Keratinocyte (primary cell): ENCODE measurements around the gene ZNF358.

Experiments used
- EZH2 ChIP-seq: IDR thresholded peaks from one replicate; pipeline ENCODE4 v1.6.1; 2012; ENCODE audit warnings: inconsistent platforms, mild to moderate bottlenecking, low read length, moderate library complexity
- TF ChIP-seq, protein P1 (sequence below), 3 experiments: IDR thresholded peaks in 1 of 3; conservative IDR thresholded peaks in 1 of 3; optimal IDR thresholded peaks in 1 of 3; 2 replicates in 2 of 3; 3 replicates in 1 of 3; pipeline versions ENCODE3 to v1.5.1; 2011; ENCODE audit warnings: low read length in 3 of 3, mild to moderate bottlenecking in 3 of 3, moderate library complexity in 2 of 3, control low read depth in 1 of 3, inconsistent platforms in 1 of 3; ENCODE audit not compliant: insufficient read depth in 2 of 3; ENCODE audit errors: extremely low read depth in 1 of 3

DNA sequence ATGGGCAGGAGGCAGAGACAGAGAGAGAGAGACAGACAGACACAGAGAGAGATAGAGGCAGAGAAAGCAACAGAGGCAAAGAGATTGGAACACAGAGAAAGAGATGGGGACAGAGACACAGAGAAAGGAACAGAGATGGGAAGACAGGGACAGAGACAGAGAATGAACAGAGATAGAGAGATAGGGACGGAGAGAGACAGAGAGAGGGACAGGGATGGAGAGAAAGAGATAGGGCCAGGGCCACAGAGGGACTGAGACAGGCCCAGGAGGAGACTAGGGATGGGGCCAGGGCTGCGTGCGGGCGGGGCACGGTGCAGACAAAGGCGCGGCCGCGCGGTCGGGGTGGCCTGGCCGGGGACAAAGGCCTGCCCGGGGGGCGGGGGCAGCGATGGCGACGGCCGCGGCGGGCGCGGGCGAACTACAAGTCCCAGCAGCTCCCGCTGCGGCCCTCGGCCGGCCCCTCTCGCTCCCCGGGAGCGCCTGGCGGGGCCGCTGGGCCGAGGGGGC lies at the start of gene ZNF358:
- no peak for TF ChIP-seq EZH2
- TF ChIP-seq, protein P1, sequence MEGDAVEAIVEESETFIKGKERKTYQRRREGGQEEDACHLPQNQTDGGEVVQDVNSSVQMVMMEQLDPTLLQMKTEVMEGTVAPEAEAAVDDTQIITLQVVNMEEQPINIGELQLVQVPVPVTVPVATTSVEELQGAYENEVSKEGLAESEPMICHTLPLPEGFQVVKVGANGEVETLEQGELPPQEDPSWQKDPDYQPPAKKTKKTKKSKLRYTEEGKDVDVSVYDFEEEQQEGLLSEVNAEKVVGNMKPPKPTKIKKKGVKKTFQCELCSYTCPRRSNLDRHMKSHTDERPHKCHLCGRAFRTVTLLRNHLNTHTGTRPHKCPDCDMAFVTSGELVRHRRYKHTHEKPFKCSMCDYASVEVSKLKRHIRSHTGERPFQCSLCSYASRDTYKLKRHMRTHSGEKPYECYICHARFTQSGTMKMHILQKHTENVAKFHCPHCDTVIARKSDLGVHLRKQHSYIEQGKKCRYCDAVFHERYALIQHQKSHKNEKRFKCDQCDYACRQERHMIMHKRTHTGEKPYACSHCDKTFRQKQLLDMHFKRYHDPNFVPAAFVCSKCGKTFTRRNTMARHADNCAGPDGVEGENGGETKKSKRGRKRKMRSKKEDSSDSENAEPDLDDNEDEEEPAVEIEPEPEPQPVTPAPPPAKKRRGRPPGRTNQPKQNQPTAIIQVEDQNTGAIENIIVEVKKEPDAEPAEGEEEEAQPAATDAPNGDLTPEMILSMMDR (optimal IDR thresholded peaks at IDR 0.05 in 1 of 3, IDR thresholded peaks at IDR 0.05 in 1 of 3, conservative IDR thresholded peaks at IDR 0.05 in 1 of 3; ENCODE audit: extremely low read depth in 1 of 3, insufficient read depth in 2 of 3, low read length in 3 of 3), result no peak
